DND-41 (cell line): ENCODE measurements around the gene JARID2.

ENCODE experiments used
- ATAC-seq: fragments of 200-7000 bp; cut with Tn5 transposase; 3 replicates; pipeline ENCODE4 v1.9.1; 2021; ENCODE audit warnings: low read depth; ENCODE audit not compliant: insufficient read depth
- DNase-seq: peaks from one replicate; pipeline ENCODE4 v3.0.0-alpha.2; 2020
- H2AFZ ChIP-seq: 2 replicates; pipeline ENCODE4 v1.6.0; 2012; ENCODE audit warnings: low read depth, low read length
- H3K27ac ChIP-seq: 2 replicates; pipeline ENCODE4 v1.5.1; 2012; ENCODE audit warnings: low read length, inconsistent platforms
- H3K27me3 ChIP-seq: fragments of 200-600 bp; sonication (generic); 2 replicates; pipeline ENCODE4 v1.6.0; 2012; ENCODE audit warnings: low read length, mild to moderate bottlenecking, inconsistent platforms; ENCODE audit not compliant: insufficient read depth, poor library complexity
- H3K36me3 ChIP-seq: 2 replicates; pipeline ENCODE4 v1.5.1; 2012; ENCODE audit warnings: low read length, inconsistent platforms; ENCODE audit not compliant: insufficient read depth
- H3K4me1 ChIP-seq: 2 replicates; pipeline ENCODE4 v1.5.1; 2012; ENCODE audit warnings: mild to moderate bottlenecking, low read length; ENCODE audit not compliant: insufficient read depth
- H3K4me2 ChIP-seq: 2 replicates; pipeline ENCODE4 v1.6.0; 2012; ENCODE audit warnings: mild to moderate bottlenecking, moderate library complexity, low read length, inconsistent platforms; ENCODE audit not compliant: insufficient read depth
- H3K4me3 ChIP-seq, 2 experiments: fragments of 200-600 bp in 1 of 2; shearing (Covaris generic) in 1 of 2; 2 replicates each; pipeline ENCODE4 v1.5.1; 2012 to 2016; ENCODE audit warnings: inconsistent platforms in 2 of 2, low read length in 2 of 2, mild to moderate bottlenecking in 2 of 2, low read depth in 1 of 2, moderate library complexity in 1 of 2
- H3K79me2 ChIP-seq: 2 replicates; pipeline ENCODE4 v1.6.0; 2012; ENCODE audit warnings: low read length, inconsistent platforms; ENCODE audit not compliant: insufficient read depth
- H3K9ac ChIP-seq: 2 replicates; pipeline ENCODE4 v1.6.0; 2012; ENCODE audit warnings: low read depth, mild to moderate bottlenecking, inconsistent platforms, low read length, moderate library complexity
- H3K9me3 ChIP-seq: 2 replicates; pipeline ENCODE4 v1.5.1; 2012; ENCODE audit warnings: low read length, moderate library complexity, mild to moderate bottlenecking, inconsistent platforms; ENCODE audit not compliant: insufficient read depth, severe bottlenecking
- H4K20me1 ChIP-seq: 2 replicates; pipeline ENCODE4 v1.6.0; 2012; ENCODE audit warnings: low read length; ENCODE audit not compliant: insufficient read depth
- EZH2 ChIP-seq: IDR thresholded peaks from 3 replicates; pipeline ENCODE4 v1.6.1; 2012; ENCODE audit warnings: borderline replicate concordance, low read depth, mild to moderate bottlenecking, moderate library complexity, low read length, inconsistent platforms; ENCODE audit not compliant: severe bottlenecking
- TF ChIP-seq, protein P1 (sequence below): IDR thresholded peaks from 2 replicates; pipeline ENCODE4 v1.5.1; 2012; ENCODE audit warnings: borderline replicate concordance, low read length, moderate library complexity, mild to moderate bottlenecking; ENCODE audit not compliant: poor library complexity, severe bottlenecking; ENCODE audit errors: extremely low read depth

Gene JARID2

GRCh38 chr6:15374119-15374518 is 128.2 kb downstream of the JARID2 start:
- H3K4me3 ChIP-seq = no peak overlapping the region
- ATAC-seq (no peak), DNase-seq (no peak)
- H3K4me1 ChIP-seq = no peaks in the 10 kb centered on the region
- no peak overlapping the region for H3K27ac ChIP-seq
- peaks cover 30% of the 10 kb centered on the region for H4K20me1 ChIP-seq
- no peak overlapping the region for H2AFZ ChIP-seq
- TF ChIP-seq EZH2 = no peak
- TF ChIP-seq, protein P1, sequence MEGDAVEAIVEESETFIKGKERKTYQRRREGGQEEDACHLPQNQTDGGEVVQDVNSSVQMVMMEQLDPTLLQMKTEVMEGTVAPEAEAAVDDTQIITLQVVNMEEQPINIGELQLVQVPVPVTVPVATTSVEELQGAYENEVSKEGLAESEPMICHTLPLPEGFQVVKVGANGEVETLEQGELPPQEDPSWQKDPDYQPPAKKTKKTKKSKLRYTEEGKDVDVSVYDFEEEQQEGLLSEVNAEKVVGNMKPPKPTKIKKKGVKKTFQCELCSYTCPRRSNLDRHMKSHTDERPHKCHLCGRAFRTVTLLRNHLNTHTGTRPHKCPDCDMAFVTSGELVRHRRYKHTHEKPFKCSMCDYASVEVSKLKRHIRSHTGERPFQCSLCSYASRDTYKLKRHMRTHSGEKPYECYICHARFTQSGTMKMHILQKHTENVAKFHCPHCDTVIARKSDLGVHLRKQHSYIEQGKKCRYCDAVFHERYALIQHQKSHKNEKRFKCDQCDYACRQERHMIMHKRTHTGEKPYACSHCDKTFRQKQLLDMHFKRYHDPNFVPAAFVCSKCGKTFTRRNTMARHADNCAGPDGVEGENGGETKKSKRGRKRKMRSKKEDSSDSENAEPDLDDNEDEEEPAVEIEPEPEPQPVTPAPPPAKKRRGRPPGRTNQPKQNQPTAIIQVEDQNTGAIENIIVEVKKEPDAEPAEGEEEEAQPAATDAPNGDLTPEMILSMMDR = no peak
- no peaks in the 10 kb centered on the region for H3K9me3 ChIP-seq
- peaks cover 12% of the 10 kb centered on the region; the same call in 1 of the 2 replicates for H3K36me3 ChIP-seq
- H3K27me3 ChIP-seq = no peaks in the 10 kb centered on the region
- H3K79me2 ChIP-seq = peaks cover 69% of the 10 kb centered on the region
- H3K4me2 ChIP-seq = no peak overlapping the region
- no peak overlapping the region for H3K9ac ChIP-seq

DNA sequence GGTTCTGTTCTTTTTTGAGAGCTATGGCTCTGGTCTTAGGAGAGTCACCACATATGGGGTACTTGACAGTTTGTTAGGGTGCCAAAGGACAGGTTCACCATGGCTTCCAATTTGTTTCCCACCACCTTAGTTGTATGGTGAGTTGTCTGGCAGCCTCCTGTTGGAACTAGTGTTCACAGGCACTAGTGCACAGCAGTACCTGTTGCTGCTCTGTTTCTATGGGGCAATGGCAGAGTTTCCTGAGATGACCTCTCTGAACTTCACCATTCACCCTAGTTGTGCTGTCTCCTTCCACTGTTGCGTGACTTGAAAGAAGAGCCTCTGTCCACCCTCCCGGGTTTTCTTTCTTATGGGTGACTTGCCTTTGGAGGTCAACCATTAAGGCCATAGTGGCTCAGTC is 129.1 kb downstream of the JARID2 start:
- H3K4me1 ChIP-seq = no peaks in the 10 kb centered on the region
- H3K27ac ChIP-seq = no peak overlapping the region
- peaks cover 70% of the 10 kb centered on the region for H3K79me2 ChIP-seq
- H3K4me3 ChIP-seq = no peak overlapping the region
- ATAC-seq (no peak), DNase-seq (no peak)
- TF ChIP-seq EZH2 = no peak
- TF ChIP-seq, protein P1 = no peak
- peaks cover 12% of the 10 kb centered on the region; the same call in 1 of the 2 replicates for H3K36me3 ChIP-seq
- H4K20me1 ChIP-seq = peaks cover 28% of the 10 kb centered on the region
- H3K9me3 ChIP-seq = no peaks in the 10 kb centered on the region
- no peak overlapping the region for H2AFZ ChIP-seq
- no peaks in the 10 kb centered on the region for H3K27me3 ChIP-seq
- H3K4me2 ChIP-seq = no peak overlapping the region
- no peak overlapping the region for H3K9ac ChIP-seq

DNA sequence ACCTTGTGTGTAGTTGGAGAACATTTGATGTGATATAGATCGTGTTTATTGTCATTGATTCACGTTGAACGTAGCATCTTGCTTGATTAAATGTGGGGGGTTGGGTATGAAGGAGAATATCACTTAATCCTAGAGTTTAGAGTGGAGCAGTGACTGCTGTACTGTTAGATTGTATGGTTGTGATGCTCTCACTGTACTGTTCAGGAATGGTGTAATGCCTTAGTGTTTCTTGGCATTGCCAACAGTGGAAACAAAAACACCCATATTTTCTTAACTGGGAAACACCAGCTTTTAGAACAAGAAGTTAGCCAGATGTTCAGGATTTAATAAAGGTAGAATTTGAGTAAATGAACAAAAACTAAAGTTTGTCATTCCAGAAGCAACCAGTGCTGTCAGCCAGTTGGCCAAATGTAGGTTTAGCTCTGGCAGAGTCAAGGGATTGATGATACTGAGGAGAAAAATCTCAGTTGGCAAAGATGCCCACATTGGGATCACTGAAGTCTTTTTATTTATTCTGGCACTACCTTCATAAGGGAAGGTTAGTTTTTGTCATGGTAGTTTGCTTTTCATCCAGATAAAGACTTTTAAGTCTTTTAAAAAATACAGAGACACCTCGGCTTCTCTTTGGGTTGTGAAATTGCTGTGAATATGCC is 129.9 kb downstream of the JARID2 start:
- Histone ChIP-seq H3K27ac (no peak overlapping the region), H3K4me3 (no peak overlapping the region), H3K9me3 (no peaks in the 10 kb centered on the region), H4K20me1 (peaks cover 26% of the 10 kb centered on the region), H3K36me3 (peaks cover 12% of the 10 kb centered on the region; the same call in 1 of the 2 replicates), H3K9ac (no peak overlapping the region), H3K27me3 (no peaks in the 10 kb centered on the region), H3K4me2 (no peak overlapping the region), H3K79me2 (peaks cover 70% of the 10 kb centered on the region), H2AFZ (no peak overlapping the region), H3K4me1 (no peaks in the 10 kb centered on the region)
- TF ChIP-seq, protein P1 = no peak
- TF ChIP-seq EZH2 = no peak
- DNase-seq = no peak
- no peak for ATAC-seq
